ENCODE measurements around the gene ZEB1.

DNA sequence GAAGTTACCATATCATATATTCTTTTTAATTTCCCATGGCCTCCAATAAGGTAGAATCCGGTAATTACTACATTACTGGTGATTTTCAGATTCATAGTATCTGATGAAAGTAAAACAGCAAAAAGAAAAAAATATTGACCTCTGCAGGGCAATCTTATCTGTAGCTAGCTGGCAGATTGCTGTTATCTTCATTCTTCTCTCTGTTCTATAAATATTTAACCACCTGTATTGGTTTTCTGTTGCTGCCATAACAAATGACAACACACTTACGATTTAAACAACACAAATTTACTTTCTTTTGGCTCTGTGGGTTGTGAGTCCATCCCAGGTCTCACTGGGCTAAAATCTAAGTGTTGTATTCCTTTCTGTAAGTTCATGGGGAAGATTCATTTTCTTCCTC is 164.5 kb downstream of the ZEB1 start:
- no peak for TF ChIP-seq EZH2 (IDR thresholded peaks at IDR 0.05)
- TF ChIP-seq, protein P1, sequence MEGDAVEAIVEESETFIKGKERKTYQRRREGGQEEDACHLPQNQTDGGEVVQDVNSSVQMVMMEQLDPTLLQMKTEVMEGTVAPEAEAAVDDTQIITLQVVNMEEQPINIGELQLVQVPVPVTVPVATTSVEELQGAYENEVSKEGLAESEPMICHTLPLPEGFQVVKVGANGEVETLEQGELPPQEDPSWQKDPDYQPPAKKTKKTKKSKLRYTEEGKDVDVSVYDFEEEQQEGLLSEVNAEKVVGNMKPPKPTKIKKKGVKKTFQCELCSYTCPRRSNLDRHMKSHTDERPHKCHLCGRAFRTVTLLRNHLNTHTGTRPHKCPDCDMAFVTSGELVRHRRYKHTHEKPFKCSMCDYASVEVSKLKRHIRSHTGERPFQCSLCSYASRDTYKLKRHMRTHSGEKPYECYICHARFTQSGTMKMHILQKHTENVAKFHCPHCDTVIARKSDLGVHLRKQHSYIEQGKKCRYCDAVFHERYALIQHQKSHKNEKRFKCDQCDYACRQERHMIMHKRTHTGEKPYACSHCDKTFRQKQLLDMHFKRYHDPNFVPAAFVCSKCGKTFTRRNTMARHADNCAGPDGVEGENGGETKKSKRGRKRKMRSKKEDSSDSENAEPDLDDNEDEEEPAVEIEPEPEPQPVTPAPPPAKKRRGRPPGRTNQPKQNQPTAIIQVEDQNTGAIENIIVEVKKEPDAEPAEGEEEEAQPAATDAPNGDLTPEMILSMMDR (IDR thresholded peaks at IDR 0.05): no peak

Measured in neural progenitor cell (in vitro differentiated cells).